GM12874 (cell line): ENCODE results near the gene HYAL2.

Experiments used
- TF ChIP-seq, protein P1 (sequence below): IDR thresholded peaks from 2 replicates; pipeline ENCODE4 v1.5.1; 2011; ENCODE audit warnings: low read depth, mild to moderate bottlenecking, control low read depth, low read length, moderate library complexity; ENCODE audit not compliant: insufficient read depth

The HYAL2 gene

DNA sequence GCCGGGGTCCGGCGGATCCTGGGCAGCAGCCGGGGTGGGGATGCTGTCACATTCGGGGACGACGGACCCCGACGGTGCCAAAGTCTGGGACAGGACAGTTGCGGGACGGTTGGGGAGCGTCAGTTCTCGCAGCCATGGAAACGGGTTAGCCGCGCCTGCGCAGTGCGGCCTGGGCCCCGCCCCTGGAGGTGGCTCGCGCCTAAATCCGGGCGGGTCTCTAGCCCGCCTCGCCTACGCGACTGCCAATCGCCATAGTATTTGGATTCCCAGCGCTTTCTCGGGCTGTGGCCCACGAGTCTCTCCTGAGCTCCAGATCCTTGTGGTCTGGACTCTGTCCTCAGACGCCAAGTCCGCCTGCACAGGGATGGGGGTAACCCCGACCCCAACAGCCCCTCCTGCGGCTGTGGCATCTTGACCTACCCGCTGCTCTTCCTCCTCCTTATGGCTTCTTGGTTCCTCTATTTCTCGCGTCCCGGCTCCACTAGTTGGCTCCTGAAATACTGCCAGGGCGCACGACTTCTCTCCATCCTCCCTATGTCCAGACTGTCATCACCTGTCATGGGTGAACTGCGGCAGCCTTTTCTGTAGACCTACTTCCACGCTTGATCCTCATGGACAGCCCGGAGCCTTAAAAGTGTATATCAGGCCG, 23.2 kb upstream of the HYAL2 start, which contains the start of gene ZMYND10:
Gene ZMYND10 (minus strand): TSS at position 147 of the 649 bp plus-strand sequence. CDS start 153 bp downstream, outside the sequence.
- TF ChIP-seq, protein P1, sequence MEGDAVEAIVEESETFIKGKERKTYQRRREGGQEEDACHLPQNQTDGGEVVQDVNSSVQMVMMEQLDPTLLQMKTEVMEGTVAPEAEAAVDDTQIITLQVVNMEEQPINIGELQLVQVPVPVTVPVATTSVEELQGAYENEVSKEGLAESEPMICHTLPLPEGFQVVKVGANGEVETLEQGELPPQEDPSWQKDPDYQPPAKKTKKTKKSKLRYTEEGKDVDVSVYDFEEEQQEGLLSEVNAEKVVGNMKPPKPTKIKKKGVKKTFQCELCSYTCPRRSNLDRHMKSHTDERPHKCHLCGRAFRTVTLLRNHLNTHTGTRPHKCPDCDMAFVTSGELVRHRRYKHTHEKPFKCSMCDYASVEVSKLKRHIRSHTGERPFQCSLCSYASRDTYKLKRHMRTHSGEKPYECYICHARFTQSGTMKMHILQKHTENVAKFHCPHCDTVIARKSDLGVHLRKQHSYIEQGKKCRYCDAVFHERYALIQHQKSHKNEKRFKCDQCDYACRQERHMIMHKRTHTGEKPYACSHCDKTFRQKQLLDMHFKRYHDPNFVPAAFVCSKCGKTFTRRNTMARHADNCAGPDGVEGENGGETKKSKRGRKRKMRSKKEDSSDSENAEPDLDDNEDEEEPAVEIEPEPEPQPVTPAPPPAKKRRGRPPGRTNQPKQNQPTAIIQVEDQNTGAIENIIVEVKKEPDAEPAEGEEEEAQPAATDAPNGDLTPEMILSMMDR: no peak

GRCh38 chr3:50345008-50345407, 22.5 kb upstream of the HYAL2 start:
- TF ChIP-seq, protein P1: no peak

GRCh38 chr3:50342813-50343633, 20.5 kb upstream of the HYAL2 start:
- TF ChIP-seq, protein P1: no peak

GRCh38 chr3:50341996-50342650, 19.6 kb upstream of the HYAL2 start:
- TF ChIP-seq, protein P1: no peak

DNA sequence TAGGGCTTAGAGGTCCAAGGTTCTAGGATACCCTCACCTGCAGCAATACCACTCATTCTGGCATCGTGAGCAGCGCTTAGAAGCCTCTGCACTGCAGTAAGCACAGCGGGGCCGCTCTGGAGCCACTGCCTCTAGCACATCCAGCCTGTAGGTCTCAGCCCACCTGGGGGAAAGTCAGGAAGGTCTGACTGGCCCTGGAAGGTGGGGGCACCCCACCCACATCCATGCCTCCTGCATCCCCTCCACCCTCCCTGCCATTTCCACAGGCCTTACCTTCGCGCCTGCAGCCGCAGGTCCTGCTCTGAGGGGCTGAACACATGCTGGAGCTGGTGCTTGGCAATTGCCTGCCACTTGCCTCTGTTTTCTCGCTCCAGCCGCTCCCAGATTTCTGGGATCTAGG, 19.0 kb upstream of the HYAL2 start:
- TF ChIP-seq, protein P1: no peak

- TF ChIP-seq, protein P1: no peak
These were observed 18.1 kb upstream of the HYAL2 start, which contains the start of gene RASSF1 for GRCh38 chr3:50340448-50341329. Gene RASSF1 (minus strand): TSS chr3:50340836. CDS start chr3:50340805, 31 bp downstream.
